SK-N-MC (cell line): ENCODE results near the gene HAGH.

Experiments used
- EZH2 ChIP-seq: fragments of 200-600 bp; sonication (generic); IDR thresholded peaks from one replicate; pipeline ENCODE4 v1.6.1; 2017; ENCODE audit warnings: antibody characterized with exemption
- FOXP2 ChIP-seq: optimal IDR thresholded peaks from 2 replicates; pipeline ENCODE3; 2011; ENCODE audit warnings: mild to moderate bottlenecking, moderate library complexity; ENCODE audit not compliant: insufficient read depth; ENCODE audit errors: extremely low read length, control extremely low read depth
- POLR2AphosphoS5 ChIP-seq: IDR thresholded peaks from 2 replicates; pipeline ENCODE4 v1.6.1; 2012; ENCODE audit warnings: mild to moderate bottlenecking, low read depth, low read length, borderline replicate concordance

GRCh38 chr16:1859650-1860049, 33.0 kb upstream of the HAGH start:
- TF ChIP-seq POLR2AphosphoS5 = no peak
- no peak for TF ChIP-seq EZH2
- TF ChIP-seq FOXP2 = no peak
